HepG2 (cell line): Measurements from ENCODE around the gene DERL2. TPM values are rescaled to one million over a fixed set of nuclear protein-coding genes. Genes with fewer than 3 reads are reported as not detected.

Experiments
- ARNT ChIP-seq: fragments of 450-650 bp; IDR thresholded peaks from 2 replicates; pipeline ENCODE4 v1.6.1; 2017
- CREBL2 ChIP-seq: sonication (generic); formaldehyde crosslinking; IDR thresholded peaks from 2 replicates; pipeline ENCODE4 v1.8.1; 2023; ENCODE audit warnings: missing genetic modification reagents, mild to moderate bottlenecking, borderline replicate concordance
- CSRNP2 ChIP-seq: sonication (generic); formaldehyde crosslinking; conservative IDR thresholded peaks from 2 replicates; pipeline ENCODE4 v1.8.0; 2022; ENCODE audit warnings: low read depth, missing genetic modification reagents
- DNMT1 ChIP-seq: sonication (generic); formaldehyde crosslinking; IDR thresholded peaks from 2 replicates; pipeline ENCODE4 v1.5.1; 2020; ENCODE audit warnings: mild to moderate bottlenecking, missing genetic modification reagents
- ERF ChIP-seq: IDR thresholded peaks from 2 replicates; pipeline ENCODE4 v1.6.1; 2018; ENCODE audit warnings: missing biosample characterization, missing genetic modification reagents
- FOXO4 ChIP-seq: sonication (generic); formaldehyde crosslinking; conservative IDR thresholded peaks from 2 replicates; pipeline ENCODE4 v1.8.1; 2023; ENCODE audit warnings: missing genetic modification reagents
- GLMP ChIP-seq: sonication (generic); formaldehyde crosslinking; IDR thresholded peaks from 2 replicates; pipeline ENCODE4 v1.9.0; 2021; ENCODE audit warnings: missing genetic modification reagents, mild to moderate bottlenecking, borderline replicate concordance
- HNF1B ChIP-seq: sonication (generic); formaldehyde crosslinking; IDR thresholded peaks from 2 replicates; pipeline ENCODE4 v1.5.1; 2020; ENCODE audit warnings: mild to moderate bottlenecking, moderate library complexity, missing genetic modification reagents
- SNAPC2 ChIP-seq: sonication (generic); formaldehyde crosslinking; IDR thresholded peaks from 2 replicates; pipeline ENCODE4 v1.8.1; 2022; ENCODE audit warnings: mild to moderate bottlenecking, missing genetic modification reagents
- SRSF4 ChIP-seq: fragments of 200-400 bp; formaldehyde crosslinking; IDR thresholded peaks from one replicate; pipeline ENCODE4 v1.6.1; 2018; ENCODE audit warnings: mild to moderate bottlenecking, low read depth, low read length, moderate library complexity; ENCODE audit not compliant: poor library complexity, severe bottlenecking
- SYNCRIP ChIP-seq: fragments of 200-400 bp; formaldehyde crosslinking; IDR thresholded peaks from 2 replicates; pipeline ENCODE4 v1.6.1; 2018; ENCODE audit warnings: mild to moderate bottlenecking, low read depth, low read length; ENCODE audit not compliant: insufficient read depth
- ZBTB14 ChIP-seq: sonication (generic); formaldehyde crosslinking; IDR thresholded peaks from 2 replicates; pipeline ENCODE4 v1.4.0; 2020; ENCODE audit warnings: missing genetic modification reagents
- ZC3H13 ChIP-seq: sonication (generic); formaldehyde crosslinking; IDR thresholded peaks from 2 replicates; pipeline ENCODE4 v1.8.1; 2023; ENCODE audit warnings: mild to moderate bottlenecking, missing genetic modification reagents, moderate library complexity
- ZMYM4 ChIP-seq: sonication (generic); formaldehyde crosslinking; IDR thresholded peaks from 2 replicates; pipeline ENCODE4 v1.8.1; 2023; ENCODE audit warnings: mild to moderate bottlenecking, missing genetic modification reagents
- ZNF124 ChIP-seq: sonication (generic); formaldehyde crosslinking; IDR thresholded peaks from 2 replicates; pipeline ENCODE4 v1.4.0; 2020; ENCODE audit warnings: missing genetic modification reagents
- ZNF234 ChIP-seq: sonication (generic); formaldehyde crosslinking; conservative IDR thresholded peaks from 2 replicates; pipeline ENCODE4 v1.5.1; 2020; ENCODE audit warnings: mild to moderate bottlenecking, missing genetic modification reagents
- ZNF274 ChIP-seq: sonication (generic); formaldehyde crosslinking; IDR thresholded peaks from 2 replicates; pipeline ENCODE4 v1.5.1; 2020; ENCODE audit warnings: mild to moderate bottlenecking, missing genetic modification reagents
- ZNF326 ChIP-seq: sonication (generic); formaldehyde crosslinking; IDR thresholded peaks from 2 replicates; pipeline ENCODE4 v1.4.0; 2020; ENCODE audit warnings: missing genetic modification reagents, borderline replicate concordance
- ZNF574 ChIP-seq: sonication (generic); formaldehyde crosslinking; IDR thresholded peaks from 2 replicates; pipeline ENCODE4 v1.4.0; 2020; ENCODE audit warnings: missing genetic modification reagents
- polyA plus RNA-seq, 8 experiments: library from polyadenylated mRNA; depleted of rRNA in 3 of 8; stranded (reverse) in 7 of 8; unstranded in 1 of 8; fragments of >200 nt; fragmentation: Illumina TruSeq in 4 of 8; extraction: Trizol in 4 of 8; gene quantifications; 2 replicates each; pipeline versions ENCODE4 v1.2.1 to v1.2.3, GENCODE V29; 2011 to 2016; ENCODE audit warnings: low read depth in 4 of 8, missing spikeins in 1 of 8, mixed read lengths in 1 of 8; ENCODE audit not compliant: insufficient read depth in 1 of 8
- total RNA-seq, 5 experiments: library from RNA; depleted of rRNA; stranded (reverse); fragments of >200 nt; fragmentation: Illumina TruSeq; extraction: Trizol; gene quantifications; 2 replicates each; pipeline ENCODE4 v1.2.3, GENCODE V29; 2016; ENCODE audit warnings: low read depth in 1 of 5

DERL2 gene
- total and polyA plus RNA-seq, 2 of the 13 experiments (the other 11 are each of a cell fraction or from before 2014, with no cell fraction given) = 59.3 to 65.2 TPM

GRCh38 chr17:5516060-5516792, 30.2 kb upstream of the DERL2 start (continued):
- TF ChIP-seq FOXO4 (CRISPR knock-in tag) (no peak), HNF1B (CRISPR knock-in tag) (0 out of 2 replicates have a peak, but pooled peaks have one; percentile 40), ERF (no peak), ZNF574 (CRISPR knock-in tag) (peak; percentile 36; the same call in 1 of the 2 replicates), ZNF234 (CRISPR knock-in tag) (no peak), SNAPC2 (peak; percentile 86), SYNCRIP (no peak), CREBL2 (CRISPR knock-in tag) (no peak), ZNF124 (CRISPR knock-in tag) (no peak), ZC3H13 (CRISPR knock-in tag) (no peak), ZMYM4 (CRISPR knock-in tag) (no peak), DNMT1 (no peak), ZNF274 (CRISPR knock-in tag) (no peak), CSRNP2 (CRISPR knock-in tag) (no peak), ZBTB14 (no peak), SRSF4 (no peak), ARNT (no peak), ZNF326 (CRISPR knock-in tag) (no peak), GLMP (CRISPR knock-in tag) (no peak)
